Osteoblast (primary cell): ENCODE results near the gene COL20A1. TPM values are rescaled to one million over a fixed set of nuclear protein-coding genes. Genes with fewer than 3 reads are reported as not detected.

ENCODE experiments used
- DNase-seq: peaks from one replicate; pipeline ENCODE4 v3.0.0; 2011; ENCODE audit warnings: low spot score, mixed read lengths; ENCODE audit not compliant: insufficient read length; ENCODE audit errors: missing footprints
- H2AFZ ChIP-seq: 2 replicates; pipeline ENCODE4 v1.6.0; 2011; ENCODE audit warnings: mild to moderate bottlenecking, low read length
- H3K27ac ChIP-seq: 2 replicates; pipeline ENCODE4 v1.5.1; 2011; ENCODE audit warnings: mild to moderate bottlenecking, low read depth, low read length, moderate library complexity
- H3K27me3 ChIP-seq: 2 replicates; pipeline ENCODE4 v1.6.0; 2012; ENCODE audit warnings: mild to moderate bottlenecking, control low read depth, inconsistent platforms, low read length, moderate library complexity; ENCODE audit not compliant: insufficient read depth
- H3K36me3 ChIP-seq: 2 replicates; pipeline ENCODE4 v1.5.1; 2011; ENCODE audit warnings: mild to moderate bottlenecking, low read length, control low read depth, moderate library complexity; ENCODE audit not compliant: insufficient read depth
- H3K4me1 ChIP-seq: 2 replicates; pipeline ENCODE4 v1.5.1; 2011; ENCODE audit warnings: mild to moderate bottlenecking, low read length, control low read depth, moderate library complexity; ENCODE audit not compliant: insufficient read depth
- H3K4me2 ChIP-seq: 2 replicates; pipeline ENCODE4 v1.6.0; 2011; ENCODE audit warnings: mild to moderate bottlenecking, low read length; ENCODE audit not compliant: insufficient read depth
- H3K4me3 ChIP-seq: fragments of 200-600 bp; sonication (generic); 3 replicates; pipeline ENCODE4 v1.5.1; 2012; ENCODE audit warnings: mild to moderate bottlenecking, low read length, inconsistent platforms; ENCODE audit not compliant: insufficient read depth
- H3K79me2 ChIP-seq: 2 replicates; pipeline ENCODE4 v1.6.0; 2012; ENCODE audit warnings: mild to moderate bottlenecking, low read length, control low read depth, inconsistent platforms; ENCODE audit not compliant: insufficient read depth
- H3K9me3 ChIP-seq: 2 replicates; pipeline ENCODE4 v1.5.1; 2011; ENCODE audit warnings: low read depth, low read length, control low read depth
- H4K20me1 ChIP-seq: 2 replicates; pipeline ENCODE4 v1.6.0; 2012; ENCODE audit warnings: mild to moderate bottlenecking, low read length, control low read depth; ENCODE audit not compliant: insufficient read depth
- total RNA-seq: library from RNA; depleted of rRNA; stranded (reverse); fragments of >200 nt; gene quantifications from 2 replicates; pipeline ENCODE4 v1.2.3, GENCODE V29; 2012
- TF ChIP-seq, protein P1 (sequence below): IDR thresholded peaks from 2 replicates; pipeline ENCODE4 v1.5.1; 2011; ENCODE audit warnings: mild to moderate bottlenecking, low read depth, low read length, moderate library complexity; ENCODE audit errors: extremely low read depth

Gene COL20A1
- total RNA-seq, 1 donor = not detected

DNA sequence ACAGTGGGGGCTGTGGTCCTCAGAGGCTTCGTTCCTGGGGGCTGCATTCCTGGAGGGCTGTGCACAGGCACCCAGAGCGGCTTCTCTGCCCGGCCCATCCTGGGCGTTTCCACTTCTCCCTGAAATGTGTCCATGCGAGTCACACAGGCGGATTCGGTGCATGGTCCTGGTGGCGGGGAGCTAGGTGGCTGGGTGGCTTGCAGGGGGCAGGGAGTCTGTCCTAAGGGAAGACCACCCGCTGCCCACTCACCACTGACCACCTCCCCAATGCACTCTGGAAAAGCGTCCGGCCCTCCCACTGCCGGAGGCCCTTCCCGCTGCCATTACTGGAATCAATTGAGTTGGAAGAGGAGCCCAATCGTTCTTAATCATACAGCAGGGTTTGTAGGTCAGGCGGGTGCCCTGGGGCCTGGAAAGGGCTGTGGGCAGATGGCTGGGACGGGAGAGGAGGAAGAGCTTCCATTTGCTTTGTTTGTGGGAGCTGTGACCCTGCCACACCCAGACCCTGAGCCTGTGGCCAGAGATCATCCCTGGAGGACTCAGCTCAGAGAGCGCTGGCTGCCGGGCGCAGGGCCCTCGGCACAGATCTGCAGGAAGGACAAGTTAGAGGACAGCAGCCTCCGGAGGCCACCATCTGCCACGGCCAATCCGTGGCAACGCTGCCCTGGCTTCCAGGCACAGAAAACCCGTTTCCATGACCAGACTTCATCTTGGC, 61.8 kb downstream of the COL20A1 start:
- Histone ChIP-seq H3K9me3 (no peaks in the 10 kb centered on the region), H3K4me1 (no peaks in the 10 kb centered on the region), H4K20me1 (no peaks in the 10 kb centered on the region), H3K36me3 (no peaks in the 10 kb centered on the region), H3K4me2 (no peak overlapping the region), H3K27ac (no peak overlapping the region), H2AFZ (no peak overlapping the region), H3K79me2 (no peaks in the 10 kb centered on the region), H3K4me3 (no peak overlapping the region), H3K27me3 (no peaks in the 10 kb centered on the region)
- TF ChIP-seq, protein P1, sequence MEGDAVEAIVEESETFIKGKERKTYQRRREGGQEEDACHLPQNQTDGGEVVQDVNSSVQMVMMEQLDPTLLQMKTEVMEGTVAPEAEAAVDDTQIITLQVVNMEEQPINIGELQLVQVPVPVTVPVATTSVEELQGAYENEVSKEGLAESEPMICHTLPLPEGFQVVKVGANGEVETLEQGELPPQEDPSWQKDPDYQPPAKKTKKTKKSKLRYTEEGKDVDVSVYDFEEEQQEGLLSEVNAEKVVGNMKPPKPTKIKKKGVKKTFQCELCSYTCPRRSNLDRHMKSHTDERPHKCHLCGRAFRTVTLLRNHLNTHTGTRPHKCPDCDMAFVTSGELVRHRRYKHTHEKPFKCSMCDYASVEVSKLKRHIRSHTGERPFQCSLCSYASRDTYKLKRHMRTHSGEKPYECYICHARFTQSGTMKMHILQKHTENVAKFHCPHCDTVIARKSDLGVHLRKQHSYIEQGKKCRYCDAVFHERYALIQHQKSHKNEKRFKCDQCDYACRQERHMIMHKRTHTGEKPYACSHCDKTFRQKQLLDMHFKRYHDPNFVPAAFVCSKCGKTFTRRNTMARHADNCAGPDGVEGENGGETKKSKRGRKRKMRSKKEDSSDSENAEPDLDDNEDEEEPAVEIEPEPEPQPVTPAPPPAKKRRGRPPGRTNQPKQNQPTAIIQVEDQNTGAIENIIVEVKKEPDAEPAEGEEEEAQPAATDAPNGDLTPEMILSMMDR = no peak
- DNase-seq = peak; percentile 91

DNA sequence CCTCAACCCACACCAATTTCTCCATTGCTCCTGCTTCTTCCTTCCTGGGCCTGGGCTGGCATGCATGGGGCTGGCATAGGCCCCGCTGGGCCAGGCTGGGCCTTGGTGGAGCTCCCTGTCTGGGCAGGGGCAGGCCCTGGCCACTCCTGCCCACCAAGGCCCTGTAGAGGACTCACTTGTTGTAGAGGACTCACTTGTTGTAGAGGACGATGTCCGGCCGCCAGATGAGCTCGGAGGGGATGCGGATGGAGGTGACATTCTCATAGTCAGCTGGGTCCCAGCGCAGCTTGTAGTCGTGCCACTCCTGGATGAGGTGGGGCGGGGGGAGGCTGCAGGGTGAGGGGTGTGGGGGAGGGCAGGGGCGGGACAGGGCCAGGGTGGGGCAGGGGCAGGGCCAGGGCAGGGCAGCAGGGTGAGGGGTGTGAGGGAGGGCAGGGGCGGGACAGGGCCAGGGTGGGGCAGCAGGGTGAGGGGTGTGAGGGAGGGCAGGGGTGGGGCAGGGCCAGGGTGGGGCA, 62.9 kb downstream of the COL20A1 start:
- Histone ChIP-seq H3K4me2 (no peak overlapping the region), H3K36me3 (no peaks in the 10 kb centered on the region), H2AFZ (no peak overlapping the region), H3K4me3 (no peak overlapping the region), H3K27ac (no peak overlapping the region), H3K79me2 (no peaks in the 10 kb centered on the region), H3K9me3 (no peaks in the 10 kb centered on the region), H3K4me1 (no peaks in the 10 kb centered on the region), H3K27me3 (no peaks in the 10 kb centered on the region), H4K20me1 (no peaks in the 10 kb centered on the region)
- DNase-seq = peak; percentile 69
- TF ChIP-seq, protein P1 = no peak

- Histone ChIP-seq H3K36me3 (no peaks in the 10 kb centered on the region), H3K4me3 (no peak overlapping the region), H3K4me2 (no peak overlapping the region), H3K9me3 (no peaks in the 10 kb centered on the region), H4K20me1 (no peaks in the 10 kb centered on the region), H2AFZ (no peak overlapping the region), H3K4me1 (no peaks in the 10 kb centered on the region), H3K79me2 (no peaks in the 10 kb centered on the region), H3K27ac (no peak overlapping the region), H3K27me3 (no peaks in the 10 kb centered on the region)
- TF ChIP-seq, protein P1 = no peak
- no peak for DNase-seq
Measured at GRCh38 chr20:63356511-63356910, 63.5 kb downstream of the COL20A1 start.

DNA sequence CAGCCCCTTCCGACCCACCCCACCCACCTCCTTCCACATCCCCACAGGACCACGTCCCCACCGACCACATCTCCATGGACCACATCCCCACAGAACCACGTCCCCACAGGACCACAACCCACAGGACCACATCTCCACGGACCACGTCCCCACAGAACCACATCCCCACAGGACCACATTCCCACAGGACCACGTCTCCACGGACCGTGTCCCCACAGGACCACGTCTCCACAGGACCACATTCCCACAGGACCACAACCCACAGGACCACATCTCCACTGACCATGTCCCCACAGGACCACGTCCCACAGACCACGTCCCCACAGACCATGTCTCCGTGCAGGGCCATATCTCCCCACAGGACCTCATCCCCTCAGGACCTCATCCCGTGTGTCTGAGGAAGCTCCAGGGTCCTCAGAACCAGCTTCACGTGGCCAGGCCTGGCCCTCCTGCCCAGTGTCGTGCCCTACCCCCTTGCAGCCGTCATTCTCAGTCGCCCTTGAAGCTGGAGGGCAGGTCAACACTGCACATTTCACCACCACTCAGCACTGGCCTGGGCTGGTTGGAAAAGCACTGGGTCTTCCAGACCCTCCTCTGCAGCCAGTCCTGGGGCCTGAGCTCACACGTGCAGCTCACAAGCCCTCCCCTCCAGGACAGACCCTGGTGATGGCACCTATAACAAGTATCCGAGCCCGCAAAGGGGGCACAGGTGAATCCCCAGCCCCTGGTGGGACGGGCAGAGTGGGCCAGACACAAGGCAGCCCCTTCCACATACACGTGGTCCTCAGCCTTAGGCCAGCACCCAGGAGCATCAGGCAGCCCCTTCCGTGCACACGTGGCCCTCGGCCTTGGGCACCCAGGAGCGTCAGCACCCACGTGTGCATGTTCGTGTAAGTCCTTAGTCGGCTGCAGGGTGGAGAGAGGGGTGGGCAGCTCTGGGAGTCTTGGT, 64.2 kb downstream of the COL20A1 start:
- TF ChIP-seq, protein P1 = no peak
- Histone ChIP-seq H2AFZ (no peak overlapping the region), H3K9me3 (no peaks in the 10 kb centered on the region)

More for the DNA sequence above, 64.2 kb downstream of the COL20A1 start:
- no peaks in the 10 kb centered on the region for H3K36me3 ChIP-seq
- no peaks in the 10 kb centered on the region for H3K27me3 ChIP-seq
- no peaks in the 10 kb centered on the region for H4K20me1 ChIP-seq
- no peaks in the 10 kb centered on the region for H3K79me2 ChIP-seq
- H3K27ac ChIP-seq = no peak overlapping the region
- DNase-seq = peak; percentile 86
- no peak overlapping the region for H3K4me2 ChIP-seq
- no peak overlapping the region for H3K4me3 ChIP-seq
- no peaks in the 10 kb centered on the region for H3K4me1 ChIP-seq
